Measurements from ENCODE around the gene C5orf15.

The C5orf15 gene

GRCh38 chr5:133924221-133924920, 44.1 kb downstream of the C5orf15 start:
- TF ChIP-seq CREB1 (IDR thresholded peaks at IDR 0.05; ENCODE audit: low read depth) (no peak), EP300 (IDR thresholded peaks at IDR 0.05; ENCODE audit: borderline replicate concordance) (no peak), FOXM1 (IDR thresholded peaks at IDR 0.05; ENCODE audit: borderline replicate concordance, low read depth) (no peak), USF1 (IDR thresholded peaks at IDR 0.05) (no peak), NFIC (IDR thresholded peaks at IDR 0.05) (no peak), RAD21 (IDR thresholded peaks at IDR 0.05; ENCODE audit: low read depth) (no peak), CEBPB (IDR thresholded peaks at IDR 0.05) (no peak), EGR1 (IDR thresholded peaks at IDR 0.05) (no peak), MAX (IDR thresholded peaks at IDR 0.05) (no peak), YY1 (IDR thresholded peaks at IDR 0.05; ENCODE audit: low read depth) (no peak)

- TF ChIP-seq REST (IDR thresholded peaks at IDR 0.05; ENCODE audit: low read depth) (no peak), YY1 (IDR thresholded peaks at IDR 0.05; ENCODE audit: low read depth) (no peak)
Observed at GRCh38 chr5:133921979-133922378, 46.4 kb downstream of the C5orf15 start.

- TF ChIP-seq ZBTB7A (IDR thresholded peaks at IDR 0.05; ENCODE audit: low read depth) (no peak), MAX (IDR thresholded peaks at IDR 0.05) (no peak), TCF12 (IDR thresholded peaks at IDR 0.05; ENCODE audit: low read depth) (no peak), NFIC (IDR thresholded peaks at IDR 0.05) (no peak), EGR1 (IDR thresholded peaks at IDR 0.05) (no peak), CEBPB (IDR thresholded peaks at IDR 0.05) (no peak), RAD21 (IDR thresholded peaks at IDR 0.05; ENCODE audit: low read depth) (no peak), CREB1 (IDR thresholded peaks at IDR 0.05; ENCODE audit: low read depth) (no peak), EP300 (IDR thresholded peaks at IDR 0.05; ENCODE audit: borderline replicate concordance) (no peak), REST (IDR thresholded peaks at IDR 0.05; ENCODE audit: low read depth) (no peak), FOXM1 (IDR thresholded peaks at IDR 0.05; ENCODE audit: borderline replicate concordance, low read depth) (no peak), USF1 (IDR thresholded peaks at IDR 0.05) (no peak), YY1 (IDR thresholded peaks at IDR 0.05; ENCODE audit: low read depth) (no peak), TAF1 (IDR thresholded peaks at IDR 0.05; ENCODE audit: low read depth) (no peak)
Observed at GRCh38 chr5:133921069-133921468, 47.4 kb downstream of the C5orf15 start.

GRCh38 chr5:133919148-133920136, 49.0 kb downstream of the C5orf15 start:
- no peak for TF ChIP-seq RAD21 (IDR thresholded peaks at IDR 0.05; ENCODE audit: low read depth)
- no peak for TF ChIP-seq REST (IDR thresholded peaks at IDR 0.05; ENCODE audit: low read depth)
- no peak for TF ChIP-seq YY1 (IDR thresholded peaks at IDR 0.05; ENCODE audit: low read depth)
- no peak for TF ChIP-seq TCF12 (IDR thresholded peaks at IDR 0.05; ENCODE audit: low read depth)
- no peak for TF ChIP-seq MAX (IDR thresholded peaks at IDR 0.05)
- no peak for TF ChIP-seq USF1 (IDR thresholded peaks at IDR 0.05)
- TF ChIP-seq EP300 (IDR thresholded peaks at IDR 0.05; ENCODE audit: borderline replicate concordance) = no peak
- TF ChIP-seq EGR1 (IDR thresholded peaks at IDR 0.05) = no peak
